GM21360 (cell line): ENCODE results near the gene USP50.
A peak's percentile ranks its signal among the peaks of the same experiment; 100 is the strongest.
"Not testable (repeated sequence)": the region's sequence is repeated elsewhere in the genome, so short reads cannot be mapped to it uniquely, and the experiment has no call there.

ENCODE experiments used
- ATAC-seq: cut with Tn5 transposase; IDR thresholded peaks from one replicate; pipeline ENCODE4 v1.9.1; 2021; ENCODE audit warnings: mild to moderate bottlenecking, moderate library complexity; ENCODE audit not compliant: unreplicated experiment

USP50 gene

DNA sequence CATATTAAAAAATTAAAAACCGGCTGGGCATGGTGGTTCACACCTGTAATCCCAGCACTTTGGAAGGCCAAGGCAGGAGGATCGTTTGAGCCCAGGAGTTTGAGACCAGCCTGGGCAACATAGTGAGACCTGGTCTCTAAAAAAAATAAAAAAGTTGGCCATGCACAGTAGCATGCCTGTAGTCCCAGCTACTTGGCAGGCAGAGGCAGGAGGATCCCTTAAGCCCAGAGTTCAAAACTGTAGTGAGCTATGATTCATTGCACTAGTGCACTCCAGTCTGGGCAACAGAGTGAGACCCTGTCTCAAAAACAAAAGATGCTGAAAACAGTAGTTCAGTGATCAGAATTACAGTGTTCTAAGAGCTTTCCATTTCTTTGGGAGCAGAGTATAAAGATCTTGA is 40.8 kb downstream of the USP50 start:
- not testable (repeated sequence) for ATAC-seq

DNA sequence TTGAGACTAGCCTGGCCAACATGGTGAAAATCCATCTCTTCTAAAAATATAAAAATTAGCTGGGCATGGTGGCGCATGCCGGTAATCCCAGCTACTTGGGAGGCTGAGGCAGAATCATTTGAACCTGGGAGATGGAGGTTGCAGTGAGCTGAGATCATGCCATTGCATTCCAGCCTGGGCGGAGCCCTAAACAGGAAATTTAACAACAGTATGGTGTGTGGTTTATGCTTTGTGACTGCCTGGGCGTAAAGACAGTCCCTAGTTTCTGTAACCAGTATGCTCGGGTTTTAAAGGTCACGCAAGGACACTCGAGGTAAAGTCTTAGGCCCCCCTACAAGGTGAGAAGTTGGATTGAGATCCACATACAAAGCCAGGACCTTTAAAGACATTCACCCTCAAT is 43.3 kb downstream of the USP50 start:
- ATAC-seq: no peak

DNA sequence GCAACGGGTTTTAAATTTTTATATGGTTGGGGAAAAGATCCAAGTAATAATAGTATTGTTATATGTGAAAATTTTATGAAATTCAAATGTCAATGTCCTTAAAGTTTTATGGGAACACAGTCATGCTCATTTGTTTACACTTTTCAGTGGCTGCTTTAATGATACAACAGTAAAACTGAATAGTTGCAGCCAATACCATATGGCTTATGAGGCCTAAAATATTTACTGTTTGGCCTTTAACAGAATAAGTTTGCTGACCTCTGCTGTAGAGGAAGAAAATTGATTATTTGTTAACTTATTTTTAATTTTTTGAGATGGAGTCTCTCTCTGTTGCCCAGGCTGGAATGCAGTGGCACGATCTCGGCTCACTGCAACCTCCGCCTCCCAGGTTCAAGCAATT is 44.7 kb downstream of the USP50 start:
- ATAC-seq: no peak

DNA sequence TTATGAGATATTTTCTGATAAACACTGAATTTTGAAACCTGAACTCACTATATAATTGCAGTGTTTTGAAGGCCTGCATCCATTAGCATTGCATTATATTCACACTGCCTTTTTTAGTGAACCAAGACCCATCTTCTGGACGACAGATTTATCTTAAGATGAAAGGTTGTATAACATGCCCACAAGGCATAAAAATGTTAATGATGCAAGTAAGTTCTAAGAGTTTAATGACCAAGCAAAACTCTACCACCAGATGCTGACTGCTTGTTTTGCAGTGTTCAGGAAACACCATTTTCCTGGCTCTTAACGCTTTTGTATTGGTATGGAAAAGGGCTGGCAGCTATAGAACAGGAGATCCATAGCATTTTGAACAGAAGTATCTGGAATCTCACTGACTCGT is 46.1 kb downstream of the USP50 start:
- ATAC-seq: no peak

DNA sequence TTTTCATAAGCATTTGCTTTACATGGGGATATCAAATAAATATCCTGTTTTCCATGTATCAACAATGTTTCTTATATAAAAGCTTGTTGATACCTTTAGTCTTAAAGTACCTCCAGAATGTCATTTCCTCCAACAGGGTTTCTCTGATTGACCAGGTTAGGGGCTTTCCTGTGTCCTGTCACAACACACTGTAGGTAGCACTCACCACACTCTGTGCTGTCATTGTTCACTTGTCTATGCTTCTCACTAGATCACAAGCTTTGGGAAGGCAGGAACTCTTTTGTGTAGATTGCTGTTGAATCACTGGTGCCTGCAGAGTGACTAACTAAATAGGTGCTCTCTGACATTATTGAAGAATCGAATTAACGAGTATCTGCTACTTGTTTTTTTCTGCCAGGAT is 49.8 kb downstream of the USP50 start:
- no peak for ATAC-seq

DNA sequence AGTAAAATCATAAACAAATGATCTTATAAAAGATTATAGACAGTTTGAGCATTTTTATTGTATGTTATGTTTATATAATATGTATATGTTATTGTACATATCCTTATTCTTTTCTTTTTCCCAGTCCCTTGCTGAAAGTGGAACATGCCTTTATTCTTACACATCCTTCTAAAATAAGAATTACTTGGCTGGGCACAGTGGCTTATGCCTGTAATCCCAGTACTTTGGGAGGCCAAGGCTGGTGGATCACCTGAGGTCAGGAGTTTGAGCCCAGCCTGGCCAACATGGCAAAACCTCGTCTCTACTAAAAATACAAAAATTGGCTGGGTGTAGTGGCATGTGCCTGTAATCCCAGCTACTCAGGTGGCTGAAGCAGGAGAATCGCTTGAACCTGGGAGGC is 51.9 kb downstream of the USP50 start:
- ATAC-seq: not testable (repeated sequence)

DNA sequence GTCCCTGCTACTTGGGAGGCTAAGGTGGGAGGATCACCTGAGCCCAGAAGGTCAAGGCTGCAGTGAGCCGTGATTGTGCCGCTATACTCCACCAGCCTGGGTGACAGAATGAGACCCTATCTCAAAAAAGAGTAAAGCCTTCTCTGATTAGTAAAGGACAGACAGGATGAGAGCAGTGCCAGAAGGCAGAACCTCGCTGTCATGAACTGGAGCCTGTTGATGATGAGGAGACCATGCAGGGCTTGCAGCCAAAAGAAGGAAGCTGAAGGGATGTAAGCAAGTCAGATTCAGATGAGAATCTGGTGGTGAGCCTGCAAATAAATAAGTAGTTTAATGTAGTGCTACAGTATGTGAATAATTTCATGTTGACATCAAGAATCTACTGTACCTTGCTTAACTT is 52.8 kb downstream of the USP50 start:
- no peak for ATAC-seq

DNA sequence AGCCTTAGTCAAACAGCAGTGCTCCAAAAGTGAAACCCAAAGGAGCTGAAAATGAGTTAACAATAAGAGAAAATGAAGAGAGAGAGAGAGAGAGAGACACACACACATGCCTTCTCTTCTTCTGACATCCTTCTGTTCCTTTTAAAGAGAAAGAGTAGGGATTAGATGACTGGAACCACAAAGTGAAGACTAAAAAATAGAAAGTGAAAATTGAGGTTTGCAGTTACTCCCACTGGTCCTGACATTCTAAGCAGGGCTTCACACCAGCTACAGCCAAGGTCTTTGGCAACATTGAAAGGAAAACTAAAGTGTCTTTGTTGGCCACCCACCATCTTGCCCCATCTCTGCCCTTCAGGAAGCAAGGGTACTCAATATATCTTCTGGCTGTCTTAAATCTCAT is 59.2 kb downstream of the USP50 start:
- no peak for ATAC-seq

DNA sequence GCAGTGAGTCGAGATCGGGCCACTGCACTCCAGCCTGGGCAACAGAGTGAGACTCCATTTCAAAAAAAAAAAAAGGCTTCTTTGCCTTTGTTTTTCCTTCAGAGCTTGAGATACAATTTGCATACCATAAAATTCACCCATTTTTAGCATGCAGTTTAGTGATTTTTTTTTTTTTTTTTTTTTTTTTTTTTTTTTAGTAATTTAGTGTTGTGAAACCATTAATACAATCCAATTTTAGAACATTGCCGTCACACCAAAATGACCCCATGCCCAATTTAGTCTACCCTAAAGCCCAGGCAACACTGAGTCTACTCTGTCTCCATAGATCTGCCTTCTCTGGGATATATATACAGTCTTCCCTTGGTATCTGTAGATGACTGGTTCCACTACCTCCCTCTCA is 61.1 kb downstream of the USP50 start:
- no peak for ATAC-seq

DNA sequence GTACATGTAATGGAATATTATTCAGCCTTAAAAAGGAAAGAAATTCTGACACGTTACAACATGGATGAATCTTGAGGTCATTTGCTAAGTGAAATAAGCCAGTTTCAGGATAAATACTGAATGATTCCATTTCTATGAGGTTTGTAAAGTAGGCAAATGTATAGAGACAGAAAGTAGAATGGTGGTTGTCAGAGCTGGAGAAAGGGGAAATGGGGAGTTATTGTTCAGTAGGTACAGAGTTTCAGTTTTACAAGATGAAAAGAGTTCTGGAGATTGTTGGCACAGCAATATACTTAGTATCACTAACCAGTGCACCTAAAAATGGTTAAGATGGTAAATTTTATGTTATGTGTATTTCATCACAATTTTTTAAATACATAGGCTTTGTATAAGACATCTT is 61.7 kb downstream of the USP50 start:
- peak; percentile 73 for ATAC-seq

DNA sequence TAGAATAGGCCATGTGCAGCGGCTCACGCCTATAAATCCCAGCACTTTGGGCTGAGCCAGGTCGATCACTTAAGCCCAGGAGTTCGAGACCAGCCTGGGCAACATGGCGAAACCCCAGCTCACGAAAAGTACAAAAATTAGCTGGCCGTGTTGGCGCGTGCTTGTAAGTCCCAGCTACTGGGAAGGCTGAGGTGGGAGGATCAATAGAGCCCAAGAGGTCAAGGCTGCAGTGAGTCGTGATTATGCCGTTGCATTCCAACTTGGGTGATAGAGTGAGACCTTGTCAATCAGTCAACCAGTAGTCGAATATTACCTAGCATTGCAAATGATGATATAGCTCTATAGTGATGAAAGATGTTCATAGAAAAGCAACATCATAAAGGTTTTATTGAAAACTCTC is 70.3 kb downstream of the USP50 start:
- ATAC-seq: no peak

DNA sequence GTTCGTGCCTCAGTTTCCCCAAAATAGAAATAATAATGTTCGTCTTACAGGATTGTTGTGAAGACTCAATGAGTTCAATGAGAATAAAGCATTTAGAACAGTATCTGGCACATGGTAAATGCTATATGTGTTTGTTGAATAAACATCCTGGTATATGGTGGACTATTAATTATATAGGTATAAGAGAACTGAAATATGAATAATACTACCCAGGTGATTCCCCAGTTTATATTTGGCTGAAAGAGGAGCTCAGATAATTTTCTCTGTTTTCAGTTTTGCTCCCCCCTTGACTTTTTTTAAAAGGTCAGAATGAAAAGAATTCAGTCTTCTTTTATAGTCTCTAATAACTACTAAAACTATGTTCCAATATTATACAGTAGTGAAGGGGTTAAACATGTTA is 75.4 kb downstream of the USP50 start:
- ATAC-seq: no peak

DNA sequence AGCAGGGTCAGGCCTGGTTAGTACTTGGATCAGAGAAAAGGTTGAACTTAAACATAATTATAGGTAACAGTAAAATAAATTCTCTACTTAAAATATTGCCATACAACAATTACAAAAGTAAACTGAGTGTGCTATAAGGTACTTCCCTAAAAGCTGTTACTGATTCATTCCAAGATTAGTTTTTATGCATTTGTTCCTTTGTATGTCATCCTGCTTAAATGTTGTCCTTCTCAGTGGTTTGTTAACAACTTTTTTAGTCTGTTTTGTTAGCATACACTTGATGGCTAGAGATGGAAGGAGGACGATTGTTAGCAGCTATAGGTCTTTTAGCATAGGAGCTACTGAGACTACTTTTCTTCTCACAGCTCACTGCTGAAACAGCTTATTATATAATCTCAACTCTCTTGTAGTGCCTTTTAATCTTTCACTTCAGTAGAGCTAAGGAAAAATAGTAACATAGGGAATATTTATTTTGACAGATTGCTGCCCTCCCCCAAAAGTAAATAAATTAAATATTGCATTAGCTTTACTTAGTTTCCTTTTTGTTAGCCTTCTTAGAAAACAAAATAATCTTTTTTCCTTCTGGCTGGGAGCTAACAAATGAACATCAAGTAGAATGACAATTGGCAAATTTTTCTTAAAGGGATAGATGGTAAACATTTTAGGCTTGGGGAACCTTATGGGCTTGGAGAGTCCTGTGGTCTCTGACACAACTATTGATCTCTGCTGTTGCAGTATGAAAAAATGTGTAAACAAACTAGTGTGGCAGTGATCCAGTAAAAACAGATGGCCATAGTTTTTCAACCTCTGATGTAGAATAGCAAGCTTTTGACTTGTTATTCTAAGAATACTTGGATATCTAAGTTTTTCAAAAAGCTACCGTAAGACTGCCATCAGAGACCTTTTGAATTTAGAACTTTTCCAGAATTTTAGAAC is 82.8 kb downstream of the USP50 start:
- ATAC-seq: no peak

DNA sequence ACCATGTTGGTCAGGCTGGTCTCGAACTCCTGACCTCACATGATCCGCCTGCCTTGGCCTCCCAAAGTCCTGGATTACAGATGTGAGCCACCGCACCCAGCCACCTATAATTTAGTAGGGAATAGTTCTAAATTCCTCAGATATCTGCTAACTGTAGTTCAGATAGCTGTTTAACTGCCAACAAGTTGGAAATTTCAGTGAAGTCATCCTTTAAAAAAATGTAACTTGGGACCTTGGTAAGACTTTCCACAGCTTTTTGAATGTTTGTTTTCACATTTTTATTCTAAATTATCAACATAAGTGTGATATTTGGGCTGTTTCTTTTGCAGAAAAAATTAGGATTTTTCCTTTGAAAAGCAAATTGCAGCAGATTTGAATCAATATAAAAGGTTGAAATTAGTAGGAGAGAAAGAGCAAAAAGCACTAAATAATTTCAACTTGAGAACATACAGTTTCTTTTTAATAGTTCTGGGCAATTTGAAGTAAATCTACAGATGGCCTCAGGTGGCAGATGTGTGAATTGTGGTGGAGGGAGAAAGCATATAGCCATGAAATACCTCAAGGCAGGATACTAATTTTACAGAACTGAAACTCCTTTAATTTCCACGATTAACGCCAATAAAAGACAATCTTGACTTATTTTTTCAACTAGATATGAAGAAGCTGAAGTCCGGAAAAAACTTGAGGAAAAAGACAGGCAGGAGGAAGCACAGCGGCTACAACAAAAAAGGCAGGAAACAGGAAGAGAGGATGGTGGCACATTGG is 87.9 kb downstream of the USP50 start:
- no peak for ATAC-seq

DNA sequence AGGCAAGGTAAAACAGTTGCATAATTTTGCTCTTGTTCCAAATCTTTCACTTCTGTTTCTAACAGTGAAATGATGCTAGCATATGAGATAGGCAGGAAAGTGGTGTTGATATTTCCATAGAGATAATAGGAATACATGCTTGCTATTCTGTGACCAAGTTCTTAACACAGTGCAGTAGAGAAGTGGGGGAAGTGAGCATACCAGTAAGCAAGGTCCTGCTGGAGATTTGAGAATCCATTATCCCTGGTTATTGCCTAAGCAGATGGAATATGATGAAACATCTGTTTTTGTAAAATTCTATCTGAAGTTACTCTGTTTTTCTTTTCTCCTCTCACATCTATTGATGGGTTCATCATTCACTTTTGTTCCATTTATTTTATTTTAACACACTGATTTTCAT is 93.5 kb downstream of the USP50 start:
- no peak for ATAC-seq
